HepG2 (cell line): ENCODE results near the gene FIS1.

Experiments
- CTCF ChIP-seq: sonication (generic); formaldehyde crosslinking; IDR thresholded peaks from 2 replicates; pipeline ENCODE4 v1.5.0; 2020; ENCODE audit warnings: mild to moderate bottlenecking, missing genetic modification reagents, moderate library complexity
- KAT7 ChIP-seq: IDR thresholded peaks from 2 replicates; pipeline ENCODE4 v1.6.1; 2018; ENCODE audit warnings: borderline replicate concordance, missing compliant biosample characterization
- PLRG1 ChIP-seq: fragments of 450-650 bp; conservative IDR thresholded peaks from 2 replicates; pipeline ENCODE4 v1.6.1; 2016
- POGK ChIP-seq: sonication (generic); formaldehyde crosslinking; conservative IDR thresholded peaks from 2 replicates; pipeline ENCODE4 v1.8.0; 2022; ENCODE audit warnings: mild to moderate bottlenecking, moderate library complexity, missing genetic modification reagents

GRCh38 chr7:101255796-101256195, 10.9 kb upstream of the FIS1 start:
- TF ChIP-seq PLRG1 = no peak
- no peak for TF ChIP-seq KAT7 (CRISPR knock-in tag)
- no peak for TF ChIP-seq POGK (CRISPR knock-in tag)
- TF ChIP-seq CTCF (CRISPR knock-in tag) = no peak
